Astrocyte (in vitro differentiated cells and primary cell): ENCODE data around the gene NOSTRIN.
A peak's percentile ranks its signal among the peaks of the same experiment; 100 is the strongest.

Experiments
- EZH2 ChIP-seq: IDR thresholded peaks from 2 replicates; pipeline ENCODE4 v1.6.1; 2012; ENCODE audit warnings: mild to moderate bottlenecking, low read length, inconsistent platforms; ENCODE audit not compliant: insufficient read depth
- TF ChIP-seq, protein P1 (sequence below): IDR thresholded peaks from 2 replicates; pipeline ENCODE4 v1.5.1; 2011; ENCODE audit warnings: low read depth, mild to moderate bottlenecking, inconsistent platforms, low read length, moderate library complexity; ENCODE audit not compliant: insufficient read depth

- TF ChIP-seq, protein P1, sequence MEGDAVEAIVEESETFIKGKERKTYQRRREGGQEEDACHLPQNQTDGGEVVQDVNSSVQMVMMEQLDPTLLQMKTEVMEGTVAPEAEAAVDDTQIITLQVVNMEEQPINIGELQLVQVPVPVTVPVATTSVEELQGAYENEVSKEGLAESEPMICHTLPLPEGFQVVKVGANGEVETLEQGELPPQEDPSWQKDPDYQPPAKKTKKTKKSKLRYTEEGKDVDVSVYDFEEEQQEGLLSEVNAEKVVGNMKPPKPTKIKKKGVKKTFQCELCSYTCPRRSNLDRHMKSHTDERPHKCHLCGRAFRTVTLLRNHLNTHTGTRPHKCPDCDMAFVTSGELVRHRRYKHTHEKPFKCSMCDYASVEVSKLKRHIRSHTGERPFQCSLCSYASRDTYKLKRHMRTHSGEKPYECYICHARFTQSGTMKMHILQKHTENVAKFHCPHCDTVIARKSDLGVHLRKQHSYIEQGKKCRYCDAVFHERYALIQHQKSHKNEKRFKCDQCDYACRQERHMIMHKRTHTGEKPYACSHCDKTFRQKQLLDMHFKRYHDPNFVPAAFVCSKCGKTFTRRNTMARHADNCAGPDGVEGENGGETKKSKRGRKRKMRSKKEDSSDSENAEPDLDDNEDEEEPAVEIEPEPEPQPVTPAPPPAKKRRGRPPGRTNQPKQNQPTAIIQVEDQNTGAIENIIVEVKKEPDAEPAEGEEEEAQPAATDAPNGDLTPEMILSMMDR = no peak
- TF ChIP-seq EZH2 = peak; percentile 28
Measured at GRCh38 chr2:168912901-168913369, 110.5 kb downstream of the NOSTRIN start.
